GM18505 (cell line): ENCODE measurements around the gene EIF2D.

ENCODE experiments used
- ATAC-seq: cut with Tn5 transposase; IDR thresholded peaks from one replicate; pipeline ENCODE4 v1.9.1; 2021; ENCODE audit not compliant: unreplicated experiment
- POLR2A ChIP-seq: IDR thresholded peaks from 4 replicates; pipeline ENCODE4 v1.6.1; 2011; ENCODE audit warnings: borderline replicate concordance; ENCODE audit not compliant: insufficient read depth, insufficient read length; ENCODE audit errors: extremely low read depth

Gene EIF2D

DNA sequence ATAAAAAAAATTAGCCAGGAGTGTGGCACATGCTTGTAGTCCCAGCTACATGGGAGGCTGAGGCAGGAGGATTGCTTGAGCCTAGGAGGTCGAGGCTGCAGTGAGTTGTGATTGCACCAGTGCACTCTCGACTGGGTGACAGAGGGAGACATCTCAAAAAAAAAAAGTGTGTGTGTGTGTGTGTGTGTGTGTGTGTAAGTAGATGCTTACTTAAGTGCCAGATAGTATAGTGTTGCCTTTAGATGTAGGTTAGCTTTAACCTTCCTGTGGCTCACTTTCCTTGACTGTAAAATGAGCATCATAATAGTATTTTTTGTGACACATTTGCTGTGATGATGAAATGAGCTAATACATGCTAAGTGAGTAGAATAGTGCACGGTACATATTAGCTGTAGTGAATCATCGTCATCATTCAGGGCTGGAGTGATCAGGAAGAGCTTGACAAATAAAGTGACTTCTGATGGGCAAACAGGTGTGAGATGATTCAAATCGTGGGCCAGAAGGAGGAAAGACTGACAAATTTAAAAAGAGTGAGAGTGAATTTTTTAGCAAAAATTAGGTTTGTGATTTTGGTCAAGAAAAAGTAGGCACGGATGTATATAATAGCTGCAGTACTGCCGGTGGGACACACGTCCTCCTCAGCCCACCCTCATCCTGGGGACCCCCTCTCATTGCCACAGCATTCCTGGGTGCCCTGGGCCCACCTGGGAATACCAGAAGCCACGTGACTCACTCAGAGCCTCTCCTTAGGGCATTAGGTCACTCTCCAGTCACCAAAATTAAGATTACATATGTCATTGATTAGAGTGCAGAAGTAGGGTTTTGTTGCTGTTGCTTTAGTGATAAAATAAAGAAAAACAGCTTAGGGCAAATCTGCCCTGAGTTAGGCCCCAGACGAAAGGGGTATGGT, 33.9 kb downstream of the EIF2D start:
- ATAC-seq: no peak
- TF ChIP-seq POLR2A: no peak

DNA sequence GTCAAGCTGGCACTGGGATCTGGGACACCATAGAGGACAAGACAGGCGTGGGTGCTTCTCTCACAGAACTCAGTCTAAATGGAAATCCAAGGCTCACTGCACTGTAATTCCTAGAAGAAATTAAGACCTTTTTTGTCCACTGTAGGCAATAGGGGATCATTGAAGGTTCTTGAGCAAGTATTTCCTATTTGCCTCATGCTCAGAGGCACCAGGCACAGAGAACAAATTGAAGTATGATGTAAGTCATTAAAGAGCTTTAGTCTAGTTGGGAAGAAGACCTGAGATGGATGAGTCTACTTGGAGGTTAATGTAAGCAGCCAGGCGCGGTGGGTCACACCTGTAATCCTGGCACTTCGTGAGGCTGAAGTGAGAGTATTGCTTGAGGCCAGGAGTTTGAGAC, 34.6 kb downstream of the EIF2D start:
- no peak for ATAC-seq
- no peak for TF ChIP-seq POLR2A

DNA sequence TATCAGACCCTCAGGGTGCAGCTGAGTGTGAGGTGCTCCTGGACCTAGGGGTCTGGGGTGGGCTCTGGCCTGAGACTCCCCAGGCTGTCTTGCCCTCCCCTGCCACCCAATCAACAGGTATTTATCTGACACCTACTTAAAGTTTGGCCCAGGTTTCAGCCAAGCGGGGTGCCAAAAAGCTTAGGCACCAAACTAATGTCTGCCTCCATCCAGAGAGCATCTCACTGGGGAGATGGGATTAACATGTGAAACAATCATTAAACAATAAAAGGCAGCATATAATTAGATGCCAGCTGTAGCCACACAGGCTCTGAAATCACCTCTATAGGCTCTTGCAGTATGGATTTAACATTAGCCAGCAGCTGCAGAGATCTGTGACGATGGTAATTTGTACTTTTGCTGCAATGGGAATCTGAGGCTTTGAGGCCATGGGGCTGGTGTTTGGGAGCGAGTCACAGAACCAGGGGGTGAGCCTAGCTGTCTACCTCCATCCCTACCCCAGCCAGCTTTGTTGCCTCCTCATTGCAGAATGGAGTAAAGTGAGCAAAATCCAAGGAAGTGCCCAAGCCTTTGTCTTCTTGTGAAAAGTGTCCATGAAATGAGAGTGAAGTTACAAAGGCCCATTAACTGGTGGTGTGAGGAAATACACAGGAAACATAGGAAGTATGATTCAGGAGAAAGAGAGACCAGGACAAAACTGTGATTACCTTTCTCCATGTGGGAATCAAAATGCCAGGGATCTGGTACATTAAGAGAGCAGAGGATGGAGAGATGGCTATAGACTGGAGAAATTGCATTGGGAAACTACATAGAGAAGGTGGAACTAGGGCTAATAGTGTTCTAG, 36.1 kb downstream of the EIF2D start:
- no peak for ATAC-seq
- no peak for TF ChIP-seq POLR2A

DNA sequence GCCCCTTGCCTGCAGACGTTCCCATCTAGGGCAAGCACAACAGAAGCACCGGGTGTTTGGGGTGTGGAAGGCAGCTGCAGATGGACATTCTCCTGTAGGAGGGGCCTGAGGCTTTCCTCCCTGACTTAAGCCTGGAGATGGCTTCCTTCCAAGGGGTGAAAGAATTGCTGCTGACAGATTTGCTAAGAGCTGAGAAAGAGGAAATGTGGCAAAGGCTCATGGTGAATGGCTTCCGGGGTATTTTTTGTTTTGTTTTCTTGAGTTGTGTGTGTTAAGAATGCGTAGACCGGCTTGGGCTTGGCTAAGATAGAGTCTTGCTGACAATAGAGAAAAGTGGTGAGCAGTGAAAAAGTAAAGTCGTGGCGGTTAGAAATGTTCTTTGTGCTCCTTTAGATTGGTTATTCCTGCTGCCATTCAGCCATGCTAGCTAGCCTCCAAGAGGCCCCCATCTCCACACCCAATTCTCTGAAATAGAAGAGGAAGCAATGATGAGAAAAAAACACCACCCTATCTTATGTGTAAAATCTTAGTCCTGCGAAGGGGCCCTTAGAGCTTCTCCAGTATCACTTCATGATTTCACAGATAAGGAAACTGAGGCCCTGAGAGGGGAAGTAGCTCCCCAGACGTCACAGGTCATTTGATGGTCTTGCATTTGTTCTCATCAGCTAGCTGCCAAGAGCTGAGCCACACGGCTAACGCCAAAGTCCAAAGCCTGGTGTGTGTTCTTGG, 36.9 kb downstream of the EIF2D start:
- no peak for TF ChIP-seq POLR2A
- ATAC-seq: no peak

DNA sequence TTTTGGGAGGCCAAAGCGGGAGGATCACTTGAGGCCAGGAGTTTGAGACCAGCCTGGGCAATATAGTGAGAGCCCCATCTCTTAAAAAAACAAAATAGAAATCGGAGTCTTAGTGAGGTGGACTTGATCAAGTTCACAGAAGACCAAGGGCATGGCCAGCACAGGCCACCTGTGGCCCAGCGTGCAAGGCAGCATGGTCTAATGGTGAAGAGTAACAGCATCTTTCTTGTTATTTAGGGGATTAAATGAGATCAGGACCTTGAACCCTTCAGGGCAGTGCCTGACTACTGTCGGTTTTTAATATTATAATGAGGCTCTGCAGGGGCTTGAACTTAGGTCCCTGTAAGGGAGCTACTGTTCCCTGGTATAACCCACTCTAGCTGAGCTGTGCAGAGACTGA, 38.5 kb downstream of the EIF2D start:
- ATAC-seq: no peak
- no peak for TF ChIP-seq POLR2A

DNA sequence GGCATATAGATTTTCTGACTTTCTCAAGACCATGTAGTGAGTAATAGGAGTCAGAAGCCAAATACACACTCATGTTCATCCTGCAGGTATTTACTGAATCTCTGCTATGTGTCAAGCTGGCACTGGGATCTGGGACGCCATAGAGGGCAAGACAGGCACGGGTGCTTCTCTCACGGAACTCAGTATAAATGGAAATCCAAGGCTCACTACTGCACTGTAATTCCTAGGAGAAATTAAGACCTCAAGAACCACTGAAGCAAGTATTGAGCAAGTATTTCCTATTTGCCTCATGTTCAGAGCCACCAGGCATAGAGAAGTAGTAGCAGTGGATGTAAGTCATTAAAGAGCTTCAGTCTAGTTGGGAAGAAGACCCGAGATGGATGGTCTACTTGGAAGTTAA, 38.9 kb downstream of the EIF2D start:
- no peak for TF ChIP-seq POLR2A
- no peak for ATAC-seq

DNA sequence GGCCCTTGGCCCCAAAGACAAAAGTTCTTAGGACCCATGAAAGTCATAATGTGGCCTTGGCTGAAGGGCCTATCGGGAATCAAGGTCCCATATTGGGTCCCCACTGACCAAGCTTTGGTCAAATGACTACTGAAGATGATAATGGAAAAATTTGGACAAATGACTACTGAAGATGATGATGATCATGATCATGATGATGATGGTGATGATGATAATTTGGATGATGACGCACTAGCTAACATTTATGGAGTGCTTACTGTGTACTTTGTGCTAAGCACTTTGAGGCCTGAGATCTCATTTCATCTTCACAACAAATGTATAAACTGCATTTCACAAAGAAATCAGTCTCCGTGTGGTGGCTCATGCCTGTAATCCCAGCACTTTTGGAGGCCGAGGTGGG, 39.4 kb downstream of the EIF2D start:
- no peak for ATAC-seq
- TF ChIP-seq POLR2A: no peak

DNA sequence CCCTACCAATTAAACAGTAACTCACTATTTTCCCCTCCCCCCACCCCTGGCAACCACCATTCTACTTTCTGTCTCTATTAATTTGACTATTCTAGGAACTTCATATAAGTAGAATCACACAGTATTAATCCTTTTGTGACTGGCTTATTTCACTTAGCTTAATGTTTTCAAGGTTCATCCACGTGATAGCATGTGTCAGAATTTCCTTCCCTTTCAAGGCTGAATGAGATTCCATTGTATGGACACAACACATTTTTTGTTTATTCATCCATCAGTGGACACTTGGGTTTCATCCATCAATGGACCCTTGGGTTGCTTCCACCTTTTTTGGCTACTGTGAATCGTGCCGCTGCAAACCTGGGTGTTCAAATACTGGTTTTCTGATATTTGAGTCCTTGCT, 41.7 kb downstream of the EIF2D start:
- TF ChIP-seq POLR2A: no peak
- ATAC-seq: no peak

DNA sequence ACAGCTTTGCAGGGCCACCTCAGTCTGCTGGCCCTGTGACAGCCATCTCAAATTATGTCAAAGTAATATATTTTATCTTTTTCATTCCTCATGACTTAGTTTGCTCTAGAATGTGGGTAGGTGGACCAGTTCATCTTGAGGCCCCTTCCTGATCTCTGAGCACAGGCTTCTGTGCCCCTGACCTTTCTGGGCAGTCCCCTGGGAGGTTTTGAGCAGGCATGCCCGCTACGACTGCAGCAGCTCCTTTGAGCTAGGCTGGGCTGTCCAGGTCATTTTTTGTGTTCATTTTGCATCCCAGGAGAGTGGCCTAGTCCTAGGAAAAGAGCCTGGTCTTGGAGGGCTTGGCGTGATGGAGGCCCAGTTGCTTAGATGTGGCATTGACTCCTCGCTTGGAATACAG, 42.7 kb downstream of the EIF2D start:
- ATAC-seq: no peak
- no peak for TF ChIP-seq POLR2A

DNA sequence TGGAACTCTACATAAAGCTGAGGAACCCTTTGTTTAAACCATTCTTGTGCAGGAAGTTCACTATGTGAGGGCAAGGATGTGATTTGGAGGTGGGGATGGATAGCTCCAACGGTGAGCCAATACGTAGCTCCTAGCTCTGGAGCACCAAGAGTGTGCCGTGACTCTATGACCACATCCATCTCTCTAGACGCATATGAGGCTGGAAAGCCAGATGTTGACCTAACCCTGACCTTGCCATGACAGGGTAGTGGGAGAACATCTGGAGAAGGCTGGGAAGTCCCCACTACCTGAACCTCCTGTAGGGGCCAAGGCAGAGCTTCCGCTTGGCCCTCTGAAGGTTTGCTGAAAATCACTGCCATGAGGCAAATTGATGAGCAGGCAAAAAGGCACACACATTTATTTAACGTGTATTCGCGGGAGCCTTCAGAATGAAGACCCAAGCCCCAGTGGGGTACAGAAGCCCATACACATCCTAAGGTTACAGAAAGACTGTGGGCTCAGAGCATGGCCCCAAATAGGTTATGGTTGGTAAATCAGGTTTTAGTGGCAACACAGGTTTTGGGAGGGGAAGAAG, 43.4 kb downstream of the EIF2D start:
- ATAC-seq: no peak
- no peak for TF ChIP-seq POLR2A

DNA sequence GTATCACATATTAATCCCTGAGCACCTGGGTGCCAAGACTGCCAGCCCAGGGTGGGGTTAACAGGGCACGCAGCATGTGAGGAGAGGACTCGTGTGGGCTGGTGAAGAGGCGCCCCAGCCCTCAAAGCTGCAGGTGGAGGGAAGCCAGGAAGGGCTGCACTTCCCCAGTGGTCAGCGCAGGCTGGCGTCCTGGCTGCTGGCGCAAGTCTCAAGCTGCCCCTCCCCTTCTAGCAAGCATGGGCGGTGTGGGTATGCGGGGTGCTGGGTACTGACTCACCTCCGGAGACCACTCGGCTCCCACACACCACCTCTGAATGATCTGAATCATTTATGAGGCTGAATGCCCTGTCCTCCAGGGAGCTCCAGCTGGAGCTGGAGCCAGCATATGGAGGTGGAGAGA, 44.0 kb downstream of the EIF2D start:
- no peak for ATAC-seq

DNA sequence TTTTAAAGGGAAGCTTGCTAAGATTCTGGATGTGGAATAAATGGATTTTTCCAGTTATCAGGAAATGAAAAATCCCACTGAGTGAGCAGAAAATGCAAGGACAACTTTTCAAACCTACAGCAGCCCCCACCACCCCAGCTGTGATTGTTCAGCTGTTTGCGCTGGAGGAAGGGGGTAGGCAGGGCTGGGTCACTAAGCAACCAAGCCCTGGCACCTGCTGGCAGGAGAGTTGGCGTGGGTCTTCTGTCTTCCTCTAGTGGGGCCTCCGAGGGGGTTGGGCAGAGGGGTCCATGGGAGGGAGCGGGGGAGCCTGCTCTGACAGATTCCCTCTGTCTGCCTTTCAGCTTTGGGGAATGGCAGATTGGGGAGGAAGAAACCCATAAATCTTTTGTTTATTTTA, 45.3 kb downstream of the EIF2D start:
- no peak for ATAC-seq
- TF ChIP-seq POLR2A: no peak

More for the DNA sequence above, 44.0 kb downstream of the EIF2D start:
- TF ChIP-seq POLR2A: no peak

DNA sequence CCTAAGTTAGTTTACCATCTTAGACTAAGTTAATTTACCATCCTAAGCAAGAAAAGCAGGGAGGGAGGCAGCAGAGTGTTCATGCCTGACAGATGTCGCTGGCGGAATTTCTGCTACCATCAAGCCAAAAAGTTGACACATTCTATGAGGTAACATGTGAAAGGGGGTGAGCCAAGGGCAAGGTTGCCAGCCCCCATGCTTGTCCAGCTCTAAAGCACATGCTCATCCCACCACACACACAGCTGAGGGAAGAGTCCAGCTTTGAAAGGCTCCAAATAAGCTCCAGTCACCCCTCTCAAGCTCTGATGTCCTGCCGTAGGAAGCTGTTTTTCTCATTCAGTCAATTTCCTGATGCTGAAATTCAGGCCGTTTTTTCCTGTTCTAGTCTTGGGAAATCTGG, 46.3 kb downstream of the EIF2D start:
- peak; percentile 8 for TF ChIP-seq POLR2A
- no peak for ATAC-seq

DNA sequence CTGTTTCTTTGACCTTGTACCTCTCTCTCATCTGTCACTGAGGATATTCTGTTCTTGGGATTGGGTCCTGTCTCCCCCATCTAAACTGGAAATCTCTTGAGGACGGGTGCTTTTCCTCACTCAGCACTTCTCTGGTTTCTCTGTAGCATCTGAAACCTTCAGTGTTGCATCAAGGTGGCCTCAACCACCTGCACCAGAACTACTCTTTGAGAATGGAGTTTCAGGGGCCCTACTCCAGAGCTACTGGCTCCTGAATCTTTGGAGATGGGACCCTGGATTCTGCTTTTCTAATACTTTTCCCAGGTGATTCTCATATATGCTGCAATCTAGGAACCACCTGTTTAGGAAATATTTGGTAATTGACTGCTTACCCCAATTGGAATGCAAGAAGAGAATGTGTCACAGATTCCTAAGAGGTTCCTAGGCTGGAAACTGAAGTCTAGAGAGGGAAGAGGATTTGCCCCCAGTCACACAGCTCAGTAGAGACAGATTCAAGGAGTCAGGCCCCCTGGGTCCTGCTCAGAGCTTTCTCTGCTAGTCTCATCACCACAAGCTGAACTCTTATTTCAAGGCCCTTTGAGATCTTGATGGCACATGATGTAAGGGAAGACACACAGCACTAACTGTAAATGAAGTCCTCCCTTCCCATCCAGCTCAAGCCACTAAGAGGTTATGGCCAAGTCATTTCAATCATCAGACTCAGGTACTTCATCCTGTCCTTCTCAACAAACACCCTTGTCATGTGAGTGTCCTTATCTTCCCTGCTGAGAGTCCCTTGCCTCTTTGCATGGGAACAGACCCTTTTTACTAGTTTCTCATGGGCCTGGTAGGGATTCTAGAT, 48.7 kb downstream of the EIF2D start:
- no peak for TF ChIP-seq POLR2A
- peak; percentile 30 for ATAC-seq
